ENCODE data around the gene STRBP. TPM values are rescaled to one million over a fixed set of nuclear protein-coding genes. Genes with fewer than 3 reads are reported as not detected.
"Not testable (repeated sequence)": the region's sequence is repeated elsewhere in the genome, so short reads cannot be mapped to it uniquely, and the experiment has no call there.

The STRBP gene
- total RNA-seq, 2 experiments from 2014 or later, result 31.6 to 34.8 TPM

- ATAC-seq (no peak), DNase-seq (no peak)
- no peak overlapping the region for H3K4me3 Mint-ChIP-seq
- POLR2A ChIA-PET, result no interaction called here
- H3K27ac Mint-ChIP-seq, result no peak overlapping the region
- H3K27me3 Mint-ChIP-seq, result no peaks in the 10 kb centered on the region
- CTCF ChIA-PET, result interaction anchor here (0.5 to 1.2 kb wide), 4 partner anchors 10 to 406 kb away, joined by 3 to 5 read pairs (median 3); no protein-coding TSS in a partner anchor
- H3K4me1 Mint-ChIP-seq, result no peaks in the 10 kb centered on the region
- peaks cover 5% of the 10 kb centered on the region for H3K9me3 Mint-ChIP-seq (ENCODE audit: low read depth)
- no peaks in the 10 kb centered on the region for H3K36me3 Mint-ChIP-seq (ENCODE audit: low read depth)
- intact Hi-C loops (cut with DNase I, micrococcal nuclease), result no loop called here
These were observed 14.1 kb upstream of the STRBP start for GRCh38 chr9:123282362-123283047.

GRCh38 chr9:123281659-123282350 is 13.4 kb upstream of the STRBP start:
- Mint-ChIP-seq H3K4me1 (no peaks in the 10 kb centered on the region), H3K9me3 (ENCODE audit: low read depth) (peaks cover 5% of the 10 kb centered on the region), H3K36me3 (ENCODE audit: low read depth) (no peaks in the 10 kb centered on the region), H3K27me3 (no peaks in the 10 kb centered on the region), H3K4me3 (no peak overlapping the region), H3K27ac (no peak overlapping the region)
- intact Hi-C loops (cut with DNase I, micrococcal nuclease), result no loop called here
- CTCF ChIA-PET, result interaction anchor here (0.5 to 1.2 kb wide), 5 partner anchors 11 to 405 kb away, joined by 3 to 5 read pairs (median 3); no protein-coding TSS in a partner anchor
- POLR2A ChIA-PET, result no interaction called here
- ATAC-seq (no peak), DNase-seq (no peak)

GRCh38 chr9:123278879-123279493 is 10.6 kb upstream of the STRBP start:
- POLR2A ChIA-PET, result interaction anchor here (0.6 kb wide), 1 partner anchor 1431 kb away, joined by 7 read pairs; no protein-coding TSS in a partner anchor
- ATAC-seq; H3K36me3 Mint-ChIP-seq (ENCODE audit: low read depth): not testable (repeated sequence)

GRCh38 chr9:123278361-123278760 is 10.0 kb upstream of the STRBP start:
- Mint-ChIP-seq H3K4me1 (peaks cover 5% of the 10 kb centered on the region), H3K36me3 (ENCODE audit: low read depth) (no peaks in the 10 kb centered on the region), H3K9me3 (ENCODE audit: low read depth) (peaks cover 5% of the 10 kb centered on the region), H3K27me3 (no peaks in the 10 kb centered on the region), H3K27ac (no peak overlapping the region), H3K4me3 (no peak overlapping the region)
- ChIA-PET POLR2A (no interaction called here), CTCF (no interaction called here)
- intact Hi-C loops (cut with DNase I, micrococcal nuclease), result no loop called here
- DNase-seq, result no peak
- ATAC-seq, result no peak

More at GRCh38 chr9:123278879-123279493, 10.6 kb upstream of the STRBP start:
- H3K27ac Mint-ChIP-seq; H3K9me3 Mint-ChIP-seq (ENCODE audit: low read depth); DNase-seq; H3K4me1 Mint-ChIP-seq; CTCF ChIA-PET; H3K4me3 Mint-ChIP-seq; H3K27me3 Mint-ChIP-seq; intact Hi-C loops (cut with DNase I, micrococcal nuclease): not testable (repeated sequence)

- Mint-ChIP-seq H3K4me1 (peaks cover 5% of the 10 kb centered on the region), H3K9me3 (ENCODE audit: low read depth) (peaks cover 5% of the 10 kb centered on the region), H3K4me3 (no peak overlapping the region), H3K36me3 (ENCODE audit: low read depth) (no peaks in the 10 kb centered on the region), H3K27ac (no peak overlapping the region), H3K27me3 (no peaks in the 10 kb centered on the region)
- intact Hi-C loops (cut with DNase I, micrococcal nuclease), result no loop called here
- no peak for ATAC-seq
- no peak for DNase-seq
- ChIA-PET CTCF (interaction anchor here (0.7 kb wide), 1 partner anchor 82 kb away, joined by 3 read pairs; no protein-coding TSS in a partner anchor), POLR2A (no interaction called here)
These were observed 8.2 kb upstream of the STRBP start for GRCh38 chr9:123276551-123276950.

- H3K9me3 Mint-ChIP-seq (ENCODE audit: low read depth); POLR2A ChIA-PET; H3K27me3 Mint-ChIP-seq; H3K4me3 Mint-ChIP-seq; H3K36me3 Mint-ChIP-seq (ENCODE audit: low read depth); intact Hi-C loops (cut with DNase I, micrococcal nuclease); DNase-seq; ATAC-seq; H3K27ac Mint-ChIP-seq: not testable (repeated sequence)
- H3K4me1 Mint-ChIP-seq, result peaks cover 26% of the 10 kb centered on the region
- CTCF ChIA-PET, result interaction anchor here (0.7 kb wide), 1 partner anchor 13 kb away, joined by 3 read pairs; no protein-coding TSS in a partner anchor
These were observed 2.7 kb upstream of the STRBP start for GRCh38 chr9:123271133-123271532.

GRCh38 chr9:123269281-123269680 is 895 bp upstream of the STRBP start:
- no peak for ATAC-seq
- H3K27me3 Mint-ChIP-seq, result no peaks in the 10 kb centered on the region
- H3K27ac Mint-ChIP-seq, result peak overlapping the region; percentile 25

GRCh38 chr9:123268199-123268464 is 254 bp downstream of the STRBP start:
- H3K9me3 Mint-ChIP-seq (ENCODE audit: low read depth), result no peaks in the 10 kb centered on the region
- ATAC-seq, result no peak
- H3K36me3 Mint-ChIP-seq (ENCODE audit: low read depth), result no peaks in the 10 kb centered on the region
- POLR2A ChIA-PET, result no interaction called here
- H3K4me3 Mint-ChIP-seq, result peak overlapping the region; percentile 73
- H3K4me1 Mint-ChIP-seq, result peaks cover 32% of the 10 kb centered on the region
- CTCF ChIA-PET, result interaction anchor here (1.4 kb wide), 1 partner anchor 15 kb away, joined by 3 read pairs; no protein-coding TSS in a partner anchor
- no peak for DNase-seq
- H3K27ac Mint-ChIP-seq, result no peak overlapping the region
- intact Hi-C loops (cut with DNase I, micrococcal nuclease), result loop anchor here (1.0 to 2.0 kb wide), 7 partner anchors 37 to 363 kb away; partner anchors contain the start of genes RABGAP1 (in 1 of the 2), RC3H2 (in 1 of the 2) and ZBTB6 (in 1 of the 2)
- H3K27me3 Mint-ChIP-seq, result no peaks in the 10 kb centered on the region

More at GRCh38 chr9:123269281-123269680, 895 bp upstream of the STRBP start:
- DNase-seq, result peak; percentile 10
- intact Hi-C loops (cut with DNase I, micrococcal nuclease), result loop anchor here in 1 of 2 experiments (2.0 kb wide), 2 partner anchors 36 to 328 kb away; partner anchors contain the start of gene RABGAP1
- Mint-ChIP-seq H3K4me3 (peak overlapping the region; percentile 73), H3K36me3 (ENCODE audit: low read depth) (no peaks in the 10 kb centered on the region), H3K9me3 (ENCODE audit: low read depth) (no peaks in the 10 kb centered on the region), H3K4me1 (peaks cover 30% of the 10 kb centered on the region)
- POLR2A ChIA-PET, result interaction anchor here (0.8 kb wide), 1 partner anchor 70 kb away, joined by 3 read pairs; no protein-coding TSS in a partner anchor
- CTCF ChIA-PET, result interaction anchor here (0.7 to 1.5 kb wide), 6 partner anchors 10 to 338 kb away, joined by 3 to 7 read pairs (median 3); partner anchors contain the start of gene ZBTB26

- intact Hi-C loops (cut with DNase I, micrococcal nuclease), result loop anchor here (1.0 to 2.0 kb wide), 7 partner anchors 37 to 362 kb away; partner anchors contain the start of genes RABGAP1 (in 1 of the 2), RC3H2 (in 1 of the 2) and ZBTB6 (in 1 of the 2)
- Mint-ChIP-seq H3K27me3 (no peaks in the 10 kb centered on the region), H3K27ac (peak overlapping the region; percentile 26), H3K9me3 (ENCODE audit: low read depth) (no peaks in the 10 kb centered on the region), H3K4me1 (peaks cover 36% of the 10 kb centered on the region), H3K4me3 (peak overlapping the region; percentile 73), H3K36me3 (ENCODE audit: low read depth) (no peaks in the 10 kb centered on the region)
- ChIA-PET POLR2A (no interaction called here), CTCF (no interaction called here)
- DNase-seq, result peak; percentile 27
- ATAC-seq, result no peak
These were observed 746 bp downstream of the STRBP start for GRCh38 chr9:123267481-123268198.

GRCh38 chr9:123266655-123267399 is 1.6 kb downstream of the STRBP start:
- H3K27ac Mint-ChIP-seq, result no peak overlapping the region
- peak overlapping the region; percentile 73 for H3K4me3 Mint-ChIP-seq
- no peaks in the 10 kb centered on the region for H3K27me3 Mint-ChIP-seq
- intact Hi-C loops (cut with DNase I, micrococcal nuclease), result no loop called here
- ATAC-seq, result no peak
- POLR2A ChIA-PET, result no interaction called here
- no peaks in the 10 kb centered on the region for H3K9me3 Mint-ChIP-seq (ENCODE audit: low read depth)
- H3K4me1 Mint-ChIP-seq, result peaks cover 40% of the 10 kb centered on the region
- no peak for DNase-seq
- CTCF ChIA-PET, result no interaction called here
- H3K36me3 Mint-ChIP-seq (ENCODE audit: low read depth), result no peaks in the 10 kb centered on the region

Data from activated CD4-positive, alpha-beta T cell treated with anti-CD3 and anti-CD28 coated beads for 36 hours (primary cell).